Liver (tissue), 3 donors: ENCODE measurements around the gene RAD50.

Experiments used
- CTCF ChIP-seq: fragments of 150-350 bp; IDR thresholded peaks from 2 replicates; pipeline ENCODE4 v1.5.1; 2017; ENCODE audit warnings: improper control_type of control experiment, low read depth, low read length; ENCODE audit not compliant: missing input control
- EGR1 ChIP-seq, 2 donors: IDR thresholded peaks; 2 replicates each; pipeline ENCODE4 v1.6.1; 2016 to 2018; ENCODE audit warnings: antibody characterized with exemption in 2 of 2, low read depth in 2 of 2
- GABPA ChIP-seq, 2 donors: IDR thresholded peaks in 1 of 2; conservative IDR thresholded peaks in 1 of 2; 2 replicates each; pipeline ENCODE4 v1.6.1; 2016; ENCODE audit warnings: antibody characterized with exemption in 2 of 2, mild to moderate bottlenecking in 1 of 2, moderate library complexity in 1 of 2
- HNF4A ChIP-seq, 2 donors: conservative IDR thresholded peaks; 2 replicates each; pipeline ENCODE4 v1.6.1; 2016; ENCODE audit warnings: antibody characterized with exemption in 2 of 2, mild to moderate bottlenecking in 2 of 2
- JUND ChIP-seq, 2 donors: IDR thresholded peaks; 2 replicates each; pipeline ENCODE4 v1.6.1; 2016; ENCODE audit warnings: antibody characterized with exemption in 2 of 2
- MAX ChIP-seq: IDR thresholded peaks from 2 replicates; pipeline ENCODE4 v1.6.1; 2016; ENCODE audit warnings: antibody characterized with exemption
- NR2F2 ChIP-seq: IDR thresholded peaks from 2 replicates; pipeline ENCODE4 v1.6.1; 2016; ENCODE audit warnings: antibody characterized with exemption
- RAD21 ChIP-seq, 2 donors: IDR thresholded peaks; 2 replicates each; pipeline ENCODE4 v1.6.1; 2016; ENCODE audit warnings: antibody characterized with exemption in 2 of 2, mild to moderate bottlenecking in 2 of 2
- SP1 ChIP-seq: IDR thresholded peaks from 2 replicates; pipeline ENCODE4 v1.6.1; 2018; ENCODE audit warnings: antibody characterized with exemption, mild to moderate bottlenecking
- TAF1 ChIP-seq: conservative IDR thresholded peaks from 2 replicates; pipeline ENCODE4 v1.6.1; 2016; ENCODE audit warnings: antibody characterized with exemption, mild to moderate bottlenecking
- YY1 ChIP-seq: IDR thresholded peaks from 2 replicates; pipeline ENCODE4 v1.6.1; 2016; ENCODE audit warnings: antibody characterized with exemption, mild to moderate bottlenecking
- TF ChIP-seq, protein P1 (sequence below): IDR thresholded peaks from 2 replicates; pipeline ENCODE4 v1.6.1; 2016; ENCODE audit warnings: antibody characterized with exemption
- TF ChIP-seq, protein P2 (sequence below): IDR thresholded peaks from 2 replicates; pipeline ENCODE4 v1.6.1; 2016; ENCODE audit warnings: antibody characterized with exemption, mild to moderate bottlenecking
- TF ChIP-seq, protein P3 (sequence below): IDR thresholded peaks from 2 replicates; pipeline ENCODE4 v1.6.1; 2016; ENCODE audit warnings: antibody characterized with exemption
- donor health status: healthy.
- donor health status: healthy.

GRCh38 chr5:132662004-132662401 lies 105.2 kb downstream of the RAD50 start:
- TF ChIP-seq MAX (no peak), GABPA (IDR thresholded peaks at IDR 0.05 in 1 of 2, conservative IDR thresholded peaks at IDR 0.05 in 1 of 2) (no peak), RAD21 (IDR thresholded peaks at IDR 0.05) (no peak), CTCF (no peak), HNF4A (conservative IDR thresholded peaks at IDR 0.05) (no peak), JUND (IDR thresholded peaks at IDR 0.05) (no peak), NR2F2 (no peak), YY1 (no peak), TAF1 (no peak), SP1 (no peak), EGR1 (IDR thresholded peaks at IDR 0.05; ENCODE audit: low read depth in 2 of 2) (no peak)
- TF ChIP-seq, protein P1, sequence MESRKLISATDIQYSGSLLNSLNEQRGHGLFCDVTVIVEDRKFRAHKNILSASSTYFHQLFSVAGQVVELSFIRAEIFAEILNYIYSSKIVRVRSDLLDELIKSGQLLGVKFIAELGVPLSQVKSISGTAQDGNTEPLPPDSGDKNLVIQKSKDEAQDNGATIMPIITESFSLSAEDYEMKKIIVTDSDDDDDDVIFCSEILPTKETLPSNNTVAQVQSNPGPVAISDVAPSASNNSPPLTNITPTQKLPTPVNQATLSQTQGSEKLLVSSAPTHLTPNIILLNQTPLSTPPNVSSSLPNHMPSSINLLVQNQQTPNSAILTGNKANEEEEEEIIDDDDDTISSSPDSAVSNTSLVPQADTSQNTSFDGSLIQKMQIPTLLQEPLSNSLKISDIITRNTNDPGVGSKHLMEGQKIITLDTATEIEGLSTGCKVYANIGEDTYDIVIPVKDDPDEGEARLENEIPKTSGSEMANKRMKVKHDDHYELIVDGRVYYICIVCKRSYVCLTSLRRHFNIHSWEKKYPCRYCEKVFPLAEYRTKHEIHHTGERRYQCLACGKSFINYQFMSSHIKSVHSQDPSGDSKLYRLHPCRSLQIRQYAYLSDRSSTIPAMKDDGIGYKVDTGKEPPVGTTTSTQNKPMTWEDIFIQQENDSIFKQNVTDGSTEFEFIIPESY, result no peak
- TF ChIP-seq, protein P2, sequence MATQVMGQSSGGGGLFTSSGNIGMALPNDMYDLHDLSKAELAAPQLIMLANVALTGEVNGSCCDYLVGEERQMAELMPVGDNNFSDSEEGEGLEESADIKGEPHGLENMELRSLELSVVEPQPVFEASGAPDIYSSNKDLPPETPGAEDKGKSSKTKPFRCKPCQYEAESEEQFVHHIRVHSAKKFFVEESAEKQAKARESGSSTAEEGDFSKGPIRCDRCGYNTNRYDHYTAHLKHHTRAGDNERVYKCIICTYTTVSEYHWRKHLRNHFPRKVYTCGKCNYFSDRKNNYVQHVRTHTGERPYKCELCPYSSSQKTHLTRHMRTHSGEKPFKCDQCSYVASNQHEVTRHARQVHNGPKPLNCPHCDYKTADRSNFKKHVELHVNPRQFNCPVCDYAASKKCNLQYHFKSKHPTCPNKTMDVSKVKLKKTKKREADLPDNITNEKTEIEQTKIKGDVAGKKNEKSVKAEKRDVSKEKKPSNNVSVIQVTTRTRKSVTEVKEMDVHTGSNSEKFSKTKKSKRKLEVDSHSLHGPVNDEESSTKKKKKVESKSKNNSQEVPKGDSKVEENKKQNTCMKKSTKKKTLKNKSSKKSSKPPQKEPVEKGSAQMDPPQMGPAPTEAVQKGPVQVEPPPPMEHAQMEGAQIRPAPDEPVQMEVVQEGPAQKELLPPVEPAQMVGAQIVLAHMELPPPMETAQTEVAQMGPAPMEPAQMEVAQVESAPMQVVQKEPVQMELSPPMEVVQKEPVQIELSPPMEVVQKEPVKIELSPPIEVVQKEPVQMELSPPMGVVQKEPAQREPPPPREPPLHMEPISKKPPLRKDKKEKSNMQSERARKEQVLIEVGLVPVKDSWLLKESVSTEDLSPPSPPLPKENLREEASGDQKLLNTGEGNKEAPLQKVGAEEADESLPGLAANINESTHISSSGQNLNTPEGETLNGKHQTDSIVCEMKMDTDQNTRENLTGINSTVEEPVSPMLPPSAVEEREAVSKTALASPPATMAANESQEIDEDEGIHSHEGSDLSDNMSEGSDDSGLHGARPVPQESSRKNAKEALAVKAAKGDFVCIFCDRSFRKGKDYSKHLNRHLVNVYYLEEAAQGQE, result no peak
- TF ChIP-seq, protein P3, sequence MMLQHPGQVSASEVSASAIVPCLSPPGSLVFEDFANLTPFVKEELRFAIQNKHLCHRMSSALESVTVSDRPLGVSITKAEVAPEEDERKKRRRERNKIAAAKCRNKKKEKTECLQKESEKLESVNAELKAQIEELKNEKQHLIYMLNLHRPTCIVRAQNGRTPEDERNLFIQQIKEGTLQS, result no peak
